Panc1 (cell line): Measurements from ENCODE around the gene FOCAD. TPM values are rescaled to one million over a fixed set of nuclear protein-coding genes. Genes with fewer than 3 reads are reported as not detected.

ENCODE experiments used
- ATAC-seq: fragments of 200-7000 bp; cut with Tn5 transposase; 2 replicates; pipeline ENCODE4 v1.9.1; 2020; ENCODE audit warnings: mild to moderate bottlenecking, moderate library complexity
- BruUV-seq: library from RNA; stranded (reverse); fragments of 400-500 nt; replicated peaks from 2 replicates; lab custom pipeline; 2021; lab: Mats Ljungman, UMichigan
- CTCF ChIA-PET: fragments of 300-600 bp; sonication (Branson Sonifier 250); formaldehyde crosslinking; loops from one replicate; lab custom pipeline; 2022; ENCODE audit warnings: antibody characterized with exemption; lab: Charles Lee
- POLR2A ChIA-PET: fragments of 300-600 bp; sonication (Branson Sonifier 250); formaldehyde crosslinking; loops from one replicate; lab custom pipeline; 2022; ENCODE audit warnings: antibody characterized with exemption; lab: Charles Lee
- DNase-seq: peaks from one replicate; pipeline ENCODE4 v3.0.0-alpha.2; 2010; ENCODE audit warnings: low read depth, low spot score
- H3K27ac ChIP-seq: 2 replicates; pipeline ENCODE4 v1.5.1; 2011; ENCODE audit warnings: mild to moderate bottlenecking, low read length, inconsistent platforms
- H3K27me3 ChIP-seq: fragments of 200-500 bp; sonication (Bioruptor generic); 2 replicates; pipeline ENCODE4 v1.6.0; 2014; ENCODE audit warnings: low read length, inconsistent platforms; ENCODE audit not compliant: control insufficient read depth, insufficient read depth
- H3K36me3 ChIP-seq: fragments of 200-500 bp; sonication (Bioruptor generic); 2 replicates; pipeline ENCODE4 v1.5.1; 2014; ENCODE audit warnings: inconsistent platforms, mild to moderate bottlenecking, low read length, moderate library complexity; ENCODE audit not compliant: control insufficient read depth, insufficient read depth
- H3K4me1 ChIP-seq: 2 replicates; pipeline ENCODE4 v1.5.1; 2011; ENCODE audit warnings: inconsistent platforms, mild to moderate bottlenecking, low read length, moderate library complexity; ENCODE audit not compliant: control insufficient read depth, insufficient read depth
- H3K4me3 ChIP-seq, 2 experiments: 2 replicates each; pipeline ENCODE4 v1.5.1; 2011 to 2012; ENCODE audit warnings: low read depth in 2 of 2, low read length in 2 of 2, mild to moderate bottlenecking in 2 of 2, inconsistent platforms in 1 of 2, moderate library complexity in 1 of 2
- H3K9me3 ChIP-seq: fragments of 200-500 bp; sonication (Bioruptor generic); 2 replicates; pipeline ENCODE4 v1.5.1; 2014; ENCODE audit warnings: low read depth, mild to moderate bottlenecking, inconsistent platforms, low read length, moderate library complexity; ENCODE audit not compliant: control insufficient read depth, insufficient read depth
- CTCF ChIP-seq: fragments of 450-650 bp; IDR thresholded peaks from 2 replicates; pipeline ENCODE4 v1.5.1; 2017; ENCODE audit warnings: mild to moderate bottlenecking
- POLR2AphosphoS5 ChIP-seq: IDR thresholded peaks from 2 replicates; pipeline ENCODE4 v1.6.1; 2012; ENCODE audit warnings: mild to moderate bottlenecking, low read depth, low read length, moderate library complexity
- SIN3A ChIP-seq: IDR thresholded peaks from 2 replicates; pipeline ENCODE4 v1.6.1; 2012; ENCODE audit warnings: low read depth, mild to moderate bottlenecking, low read length, moderate library complexity, borderline replicate concordance; ENCODE audit not compliant: insufficient read depth
- TCF7L2 ChIP-seq: IDR thresholded peaks from 2 replicates; pipeline ENCODE4 v1.6.1; 2011; ENCODE audit warnings: mild to moderate bottlenecking, low read depth, low read length, inconsistent platforms
- in situ Hi-C: cut with HindIII; loops from 2 replicates; pipeline ENCODE4 v1.10.0; 2016; ENCODE audit warnings: low sequenced_read_pairs, low pct_unique_long_range_greater_than_20kb
- intact Hi-C: fragments of 100-400 bp; cut with micrococcal nuclease; formaldehyde crosslinking; loops from one replicate; pipeline ENCODE4 v1.10.0; 2022; ENCODE audit not compliant: unreplicated experiment
- total RNA-seq: library from RNA; stranded (reverse); gene quantifications from one replicate; pipeline ENCODE4 v1.2.1, GENCODE V29; 2021; ENCODE audit not compliant: unreplicated experiment
- TF ChIP-seq, protein P1 (sequence below), 2 experiments: IDR thresholded peaks; 2 replicates each; pipeline ENCODE4 v1.6.1; 2011 to 2012; ENCODE audit warnings: low read depth in 2 of 2, control low read depth in 1 of 2, low read length in 1 of 2, mild to moderate bottlenecking in 1 of 2, moderate library complexity in 1 of 2; ENCODE audit not compliant: insufficient read depth in 1 of 2

The FOCAD gene
- total RNA-seq, 1 experiment from 2014 or later = 9.8 TPM

DNA sequence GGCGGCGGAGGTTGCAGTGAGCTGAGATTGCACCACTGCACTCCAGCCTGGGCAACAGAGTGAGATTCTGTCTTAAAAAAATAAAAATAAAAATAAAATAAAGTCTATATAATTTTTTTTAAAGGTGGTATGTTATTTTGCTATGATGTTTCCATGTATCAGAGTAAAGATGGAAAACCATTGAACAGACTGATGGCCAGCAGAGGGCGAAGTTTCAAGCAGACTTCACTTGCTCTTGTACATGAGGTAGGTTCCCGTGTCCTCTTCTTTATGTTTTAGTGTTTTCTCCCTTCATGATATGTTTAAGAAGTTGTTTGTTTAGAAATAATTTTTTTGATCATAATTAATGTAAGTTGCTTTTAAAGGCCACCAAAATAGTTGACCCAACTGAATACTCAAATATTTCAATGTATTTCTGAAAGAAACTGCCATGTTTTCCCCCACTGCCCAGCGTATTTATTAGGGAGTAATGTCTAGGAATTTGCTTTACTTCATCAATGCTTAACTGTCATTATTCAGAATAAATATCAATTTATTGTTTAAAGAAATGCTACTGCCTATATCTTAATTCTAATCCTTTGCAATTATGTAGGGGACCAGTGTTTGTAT lies 201.0 kb downstream of the FOCAD start:
- no peak overlapping the region for H3K27ac ChIP-seq
- ChIA-PET CTCF (no interaction called here), POLR2A (no interaction called here)
- in situ Hi-C loops (no loop called here), intact Hi-C loops (no loop called here)
- no peaks in the 10 kb centered on the region for H3K27me3 ChIP-seq
- DNase-seq (peak; percentile 2), ATAC-seq (no peak)
- no peaks in the 10 kb centered on the region for H3K4me1 ChIP-seq
- H3K9me3 ChIP-seq = no peaks in the 10 kb centered on the region
- peak; percentile 47 for TF ChIP-seq CTCF
- TF ChIP-seq POLR2AphosphoS5 = no peak
- no TSS peak for BruUV-seq
- H3K36me3 ChIP-seq = no peaks in the 10 kb centered on the region
- H3K4me3 ChIP-seq = no peak overlapping the region

GRCh38 chr9:20898885-20899554 lies 215.0 kb downstream of the FOCAD start:
- CTCF ChIA-PET = no interaction called here
- POLR2A ChIA-PET = no interaction called here
- Histone ChIP-seq H3K27me3 (no peaks in the 10 kb centered on the region), H3K4me1 (no peaks in the 10 kb centered on the region), H3K9me3 (no peaks in the 10 kb centered on the region), H3K27ac (no peak overlapping the region), H3K4me3 (no peak overlapping the region), H3K36me3 (no peaks in the 10 kb centered on the region)
- ATAC-seq = no peak
- intact Hi-C loops = no loop called here
- in situ Hi-C loops = no loop called here
- TF ChIP-seq CTCF (no peak), SIN3A (no peak), POLR2AphosphoS5 (no peak), TCF7L2 (no peak)
- TF ChIP-seq, protein P1, sequence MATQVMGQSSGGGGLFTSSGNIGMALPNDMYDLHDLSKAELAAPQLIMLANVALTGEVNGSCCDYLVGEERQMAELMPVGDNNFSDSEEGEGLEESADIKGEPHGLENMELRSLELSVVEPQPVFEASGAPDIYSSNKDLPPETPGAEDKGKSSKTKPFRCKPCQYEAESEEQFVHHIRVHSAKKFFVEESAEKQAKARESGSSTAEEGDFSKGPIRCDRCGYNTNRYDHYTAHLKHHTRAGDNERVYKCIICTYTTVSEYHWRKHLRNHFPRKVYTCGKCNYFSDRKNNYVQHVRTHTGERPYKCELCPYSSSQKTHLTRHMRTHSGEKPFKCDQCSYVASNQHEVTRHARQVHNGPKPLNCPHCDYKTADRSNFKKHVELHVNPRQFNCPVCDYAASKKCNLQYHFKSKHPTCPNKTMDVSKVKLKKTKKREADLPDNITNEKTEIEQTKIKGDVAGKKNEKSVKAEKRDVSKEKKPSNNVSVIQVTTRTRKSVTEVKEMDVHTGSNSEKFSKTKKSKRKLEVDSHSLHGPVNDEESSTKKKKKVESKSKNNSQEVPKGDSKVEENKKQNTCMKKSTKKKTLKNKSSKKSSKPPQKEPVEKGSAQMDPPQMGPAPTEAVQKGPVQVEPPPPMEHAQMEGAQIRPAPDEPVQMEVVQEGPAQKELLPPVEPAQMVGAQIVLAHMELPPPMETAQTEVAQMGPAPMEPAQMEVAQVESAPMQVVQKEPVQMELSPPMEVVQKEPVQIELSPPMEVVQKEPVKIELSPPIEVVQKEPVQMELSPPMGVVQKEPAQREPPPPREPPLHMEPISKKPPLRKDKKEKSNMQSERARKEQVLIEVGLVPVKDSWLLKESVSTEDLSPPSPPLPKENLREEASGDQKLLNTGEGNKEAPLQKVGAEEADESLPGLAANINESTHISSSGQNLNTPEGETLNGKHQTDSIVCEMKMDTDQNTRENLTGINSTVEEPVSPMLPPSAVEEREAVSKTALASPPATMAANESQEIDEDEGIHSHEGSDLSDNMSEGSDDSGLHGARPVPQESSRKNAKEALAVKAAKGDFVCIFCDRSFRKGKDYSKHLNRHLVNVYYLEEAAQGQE (IDR thresholded peaks at IDR 0.05; ENCODE audit: insufficient read depth in 1 of 2, low read depth in 2 of 2, low read length in 1 of 2) = no peak
- BruUV-seq = no TSS peak
- DNase-seq = no peak
